PFSK-1 (cell line): ENCODE measurements around the gene ADCK1.

Experiments
- POLR2AphosphoS5 ChIP-seq: IDR thresholded peaks from 2 replicates; pipeline ENCODE4 v1.6.1; 2012; ENCODE audit warnings: low read depth, mild to moderate bottlenecking, control low read depth, low read length, moderate library complexity
- SIN3A ChIP-seq: IDR thresholded peaks from 2 replicates; pipeline ENCODE4 v1.6.1; 2012; ENCODE audit warnings: mild to moderate bottlenecking, low read length, moderate library complexity, borderline replicate concordance; ENCODE audit not compliant: insufficient read depth
- TAF1 ChIP-seq: IDR thresholded peaks from 2 replicates; pipeline ENCODE4 v1.6.1; 2012; ENCODE audit warnings: low read length, control low read depth, borderline replicate concordance; ENCODE audit not compliant: insufficient read depth

- TF ChIP-seq TAF1 (no peak), POLR2AphosphoS5 (no peak), SIN3A (no peak)
Observed at GRCh38 chr14:77808250-77808649, 8.3 kb downstream of the ADCK1 start.
